ENCODE data around the gene CASQ2. TPM values are rescaled to one million over a fixed set of nuclear protein-coding genes. Genes with fewer than 3 reads are reported as not detected.

The CASQ2 gene
- total and polyA plus RNA-seq, 2 donors (not counting 1 experiment from before 2014, with no cell fraction given) = not detected

- DNase-seq = no peak
- no peak overlapping the region for H2AFZ ChIP-seq (ENCODE audit: insufficient read depth, low read depth, low read length, poor library complexity, severe bottlenecking)
- no peaks in the 10 kb centered on the region for H3K4me1 ChIP-seq (ENCODE audit: control insufficient read depth in 2 of 2, insufficient read depth in 2 of 2, low read length in 2 of 2)
- no peaks in the 10 kb centered on the region for H4K20me1 ChIP-seq (ENCODE audit: control insufficient read depth, insufficient read depth, low read length, poor library complexity, severe bottlenecking)
- Mint-ChIP-seq H3K4me3 (no peak overlapping the region), H3K4me1 (peaks cover 11% of the 10 kb centered on the region), H3K27me3 (no peaks in the 10 kb centered on the region), H3K9me3 (ENCODE audit: insufficient read depth) (no peaks in the 10 kb centered on the region), H3K27ac (no peak overlapping the region)
- H3K27me3 ChIP-seq (replicated peaks in 1 of 4; ENCODE audit: control extremely low read depth in 1 of 4, control insufficient read depth in 3 of 4, insufficient read depth in 4 of 4, low read length in 3 of 4) = no peaks in the 10 kb centered on the region
- ChIA-PET CTCF (no interaction called here), POLR2A (no interaction called here)
- H3K27ac ChIP-seq (ENCODE audit: low read length in 2 of 2) = no peak overlapping the region
- H3K79me2 ChIP-seq (ENCODE audit: control insufficient read depth, insufficient read depth, low read length) = no peaks in the 10 kb centered on the region
- WGBS (ENCODE audit: insufficient coverage) = 98% methylated on average over 5 of the region's 5 CpGs
- intact Hi-C loops (cut with micrococcal nuclease) = no loop called here
- TF ChIP-seq CTCF (IDR thresholded peaks at IDR 0.05) (no peak), EZH2 (IDR thresholded peaks at IDR 0.05; ENCODE audit: borderline replicate concordance, insufficient read depth, low read depth, low read length, poor library complexity, severe bottlenecking) (no peak)
- H3K4me3 ChIP-seq (ENCODE audit: control extremely low read depth in 1 of 5, extremely low read depth in 1 of 5, insufficient read depth in 1 of 5, low read depth in 2 of 5, low read length in 4 of 5) = no peak overlapping the region
- H3K36me3 ChIP-seq (replicated peaks in 1 of 2; ENCODE audit: control extremely low read depth in 1 of 2, control insufficient read depth in 1 of 2, extremely low read depth in 1 of 2, insufficient read depth in 2 of 2, low read length in 1 of 2) = no peaks in the 10 kb centered on the region
- no peak overlapping the region for H3K4me2 ChIP-seq (replicated peaks; ENCODE audit: low read depth, low read length, poor library complexity, severe bottlenecking)
- H3K9ac ChIP-seq (ENCODE audit: low read length) = no peak overlapping the region
- no peaks in the 10 kb centered on the region for H3K9me3 ChIP-seq (ENCODE audit: control extremely low read depth in 1 of 3, control insufficient read depth in 2 of 3, insufficient read depth in 1 of 3, low read length in 2 of 3)
- no peak for ATAC-seq (ENCODE audit: low read depth)
Measured at GRCh38 chr1:115680730-115681111, 87.8 kb downstream of the CASQ2 start.

- Histone ChIP-seq H3K27ac (ENCODE audit: low read length in 2 of 2) (no peak overlapping the region), H4K20me1 (ENCODE audit: control insufficient read depth, insufficient read depth, low read length, poor library complexity, severe bottlenecking) (no peaks in the 10 kb centered on the region), H3K4me1 (ENCODE audit: control insufficient read depth in 2 of 2, insufficient read depth in 2 of 2, low read length in 2 of 2) (no peaks in the 10 kb centered on the region), H3K36me3 (replicated peaks in 1 of 2; ENCODE audit: control extremely low read depth in 1 of 2, control insufficient read depth in 1 of 2, extremely low read depth in 1 of 2, insufficient read depth in 2 of 2, low read length in 1 of 2) (no peaks in the 10 kb centered on the region), H3K9ac (ENCODE audit: low read length) (no peak overlapping the region), H3K79me2 (ENCODE audit: control insufficient read depth, insufficient read depth, low read length) (no peaks in the 10 kb centered on the region), H3K4me2 (replicated peaks; ENCODE audit: low read depth, low read length, poor library complexity, severe bottlenecking) (no peak overlapping the region), H3K4me3 (ENCODE audit: control extremely low read depth in 1 of 5, extremely low read depth in 1 of 5, insufficient read depth in 1 of 5, low read depth in 2 of 5, low read length in 4 of 5) (no peak overlapping the region), H3K27me3 (replicated peaks in 1 of 4; ENCODE audit: control extremely low read depth in 1 of 4, control insufficient read depth in 3 of 4, insufficient read depth in 4 of 4, low read length in 3 of 4) (no peaks in the 10 kb centered on the region), H2AFZ (ENCODE audit: insufficient read depth, low read depth, low read length, poor library complexity, severe bottlenecking) (no peak overlapping the region), H3K9me3 (ENCODE audit: control extremely low read depth in 1 of 3, control insufficient read depth in 2 of 3, insufficient read depth in 1 of 3, low read length in 2 of 3) (no peaks in the 10 kb centered on the region)
- DNase-seq (no peak), ATAC-seq (ENCODE audit: low read depth) (no peak)
- WGBS (ENCODE audit: insufficient coverage) = 79% methylated on average over 6 of the region's 8 CpGs
- Mint-ChIP-seq H3K27me3 (no peaks in the 10 kb centered on the region), H3K4me1 (peaks cover 11% of the 10 kb centered on the region), H3K4me3 (no peak overlapping the region), H3K27ac (no peak overlapping the region), H3K9me3 (ENCODE audit: insufficient read depth) (no peaks in the 10 kb centered on the region)
- ChIA-PET CTCF (no interaction called here), POLR2A (no interaction called here)
- intact Hi-C loops (cut with micrococcal nuclease) = no loop called here
- no peak for TF ChIP-seq EZH2 (IDR thresholded peaks at IDR 0.05; ENCODE audit: borderline replicate concordance, insufficient read depth, low read depth, low read length, poor library complexity, severe bottlenecking)
- no peak for TF ChIP-seq CTCF (IDR thresholded peaks at IDR 0.05)
Measured at GRCh38 chr1:115679141-115679611, 89.3 kb downstream of the CASQ2 start.
